ENCODE results near the gene CEP135.
A peak's percentile ranks its signal among the peaks of the same experiment; 100 is the strongest.

CEP135 gene

GRCh38 chr4:55938481-55938880 is 10.3 kb upstream of the CEP135 start:
- no peak for TF ChIP-seq CTCF (IDR thresholded peaks at IDR 0.05; ENCODE audit: low read depth, low read length, missing control alignments)
- H3K4me3 ChIP-seq (ENCODE audit: low read depth, low read length), result no peak overlapping the region
- DNase-seq (ENCODE audit: low read depth), result no peak

- no peak for TF ChIP-seq CTCF (IDR thresholded peaks at IDR 0.05; ENCODE audit: low read depth, low read length, missing control alignments)
- DNase-seq (ENCODE audit: low read depth), result no peak
- H3K4me3 ChIP-seq (ENCODE audit: low read depth, low read length), result no peak overlapping the region
Measured at GRCh38 chr4:55939421-55939820, 9.3 kb upstream of the CEP135 start.

- no peak for TF ChIP-seq CTCF (IDR thresholded peaks at IDR 0.05; ENCODE audit: low read depth, low read length, missing control alignments)
- no peak overlapping the region for H3K4me3 ChIP-seq (ENCODE audit: low read depth, low read length)
- no peak for DNase-seq (ENCODE audit: low read depth)
Measured at GRCh38 chr4:55941881-55942396, 6.8 kb upstream of the CEP135 start.

DNA sequence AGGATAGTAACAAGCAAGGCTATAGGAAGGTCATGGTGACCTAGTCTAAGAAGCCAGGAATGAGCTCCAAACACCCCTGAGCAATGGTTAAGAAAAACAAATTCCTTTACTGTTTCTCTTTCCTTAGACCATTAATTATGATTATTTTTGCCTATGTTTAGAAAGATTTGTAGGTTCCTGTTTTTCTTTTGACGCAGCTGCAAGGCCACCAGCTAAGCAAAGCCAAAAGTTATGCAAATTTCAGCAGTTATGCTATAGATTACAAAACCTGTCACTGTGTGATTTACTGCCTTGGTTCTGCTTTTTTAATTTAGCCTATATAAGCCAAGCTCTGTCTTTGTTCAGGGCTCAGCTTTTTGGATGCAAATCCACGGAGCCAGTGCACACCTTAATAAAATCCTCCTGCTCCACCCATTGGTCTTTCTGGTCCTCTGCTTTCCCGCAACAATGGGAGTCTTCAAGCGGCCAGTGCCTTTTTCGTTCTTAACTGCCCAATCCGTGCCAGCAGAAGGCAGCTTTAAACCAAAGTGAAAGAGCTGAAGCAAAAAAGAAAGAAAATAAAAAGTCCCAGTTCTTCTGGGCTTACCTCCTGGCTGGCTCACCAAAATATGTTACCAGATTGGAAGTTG is 1.4 kb upstream of the CEP135 start:
- peak overlapping the region; percentile 87 for H3K4me3 ChIP-seq (ENCODE audit: low read depth, low read length)
- no peak for TF ChIP-seq CTCF (IDR thresholded peaks at IDR 0.05; ENCODE audit: low read depth, low read length, missing control alignments)
- peak; percentile 67 for DNase-seq (ENCODE audit: low read depth)

DNA sequence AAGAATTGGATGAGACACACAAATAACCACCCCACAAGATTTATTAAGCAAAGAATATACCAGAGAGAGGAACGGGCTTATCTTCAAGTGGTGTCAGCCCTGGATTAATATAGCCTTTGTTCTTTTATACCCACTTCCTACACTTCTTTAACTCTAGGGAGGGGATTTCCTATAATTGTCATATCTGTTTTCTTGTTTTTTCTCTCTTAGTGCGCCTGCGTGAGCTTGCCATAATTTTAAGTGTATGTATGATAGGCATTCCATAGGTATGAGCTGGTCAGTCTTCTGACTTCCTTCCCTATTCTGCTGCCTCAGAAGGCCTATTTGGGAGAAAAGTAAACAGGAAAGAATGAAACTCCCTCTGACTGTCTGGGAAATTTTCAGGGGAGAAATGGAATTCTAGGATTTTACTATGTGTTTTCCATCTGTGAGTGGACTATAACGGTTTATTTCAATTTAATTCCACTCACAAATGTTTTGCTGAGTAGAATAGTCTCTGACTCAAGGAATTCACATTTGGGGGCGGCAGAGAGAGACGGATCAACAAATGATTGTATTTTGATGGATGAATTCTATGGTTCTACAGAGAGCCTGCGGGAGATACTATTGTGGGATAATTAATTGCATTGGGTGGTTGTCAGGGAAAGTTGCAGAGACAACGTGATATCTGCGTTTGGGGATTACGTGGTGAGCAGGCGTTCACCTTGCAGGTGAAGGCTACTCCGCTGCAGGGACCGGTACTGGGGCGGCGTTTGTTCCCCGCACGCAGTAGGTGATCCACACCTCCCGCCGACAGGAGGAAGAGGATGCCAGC is 626 bp upstream of the CEP135 start:
- H3K4me3 ChIP-seq (ENCODE audit: low read depth, low read length), result peak overlapping the region; percentile 87
- DNase-seq (ENCODE audit: low read depth), result peak; percentile 43
- TF ChIP-seq CTCF (IDR thresholded peaks at IDR 0.05; ENCODE audit: low read depth, low read length, missing control alignments), result no peak

- TF ChIP-seq CTCF (IDR thresholded peaks at IDR 0.05; ENCODE audit: low read depth, low read length, missing control alignments), result no peak
- no peak for DNase-seq (ENCODE audit: low read depth)
- peak overlapping the region; percentile 87 for H3K4me3 ChIP-seq (ENCODE audit: low read depth, low read length)
Measured at GRCh38 chr4:55949482-55949802, 697 bp downstream of the CEP135 start.

Data from GM12864 (cell line).